Body of pancreas (tissue), 4 donors: Measurements from ENCODE around the gene GTF2E1.

Experiments used
- POLR2A ChIP-seq, 3 donors: fragments of 450-650 bp; IDR thresholded peaks; one replicate each; pipeline ENCODE4 v1.6.1; 2016; ENCODE audit warnings: antibody characterized with exemption in 3 of 3, mild to moderate bottlenecking in 2 of 3
- TF ChIP-seq, protein P1 (sequence below), 7 experiments: fragments of 450-650 bp in 4 of 7; fragments of 200-600 bp in 3 of 7; sonication (generic) in 3 of 7; IDR thresholded peaks; one replicate each; pipeline ENCODE4 v1.5.1; 2016 to 2019; ENCODE audit warnings: antibody characterized with exemption in 7 of 7

DNA sequence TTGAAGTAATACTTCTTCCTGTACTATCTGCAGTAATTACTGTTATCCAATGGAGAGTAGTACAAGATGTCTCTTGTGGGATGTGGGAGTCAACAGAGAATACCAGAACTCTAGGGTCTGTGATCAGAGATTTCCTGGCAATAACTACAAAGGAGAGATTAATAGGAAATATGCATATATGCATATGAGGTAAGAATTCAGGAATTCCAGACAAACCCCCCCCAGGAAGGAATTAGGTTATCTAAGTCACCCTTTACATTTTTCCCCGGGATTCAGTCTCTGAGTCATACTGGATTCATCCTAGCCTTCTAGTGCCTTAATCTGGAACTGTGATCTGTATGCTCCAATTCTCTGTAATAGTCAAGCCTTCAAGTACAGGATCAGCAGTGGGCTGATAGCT, 49.4 kb downstream of the GTF2E1 start:
- TF ChIP-seq, protein P1, sequence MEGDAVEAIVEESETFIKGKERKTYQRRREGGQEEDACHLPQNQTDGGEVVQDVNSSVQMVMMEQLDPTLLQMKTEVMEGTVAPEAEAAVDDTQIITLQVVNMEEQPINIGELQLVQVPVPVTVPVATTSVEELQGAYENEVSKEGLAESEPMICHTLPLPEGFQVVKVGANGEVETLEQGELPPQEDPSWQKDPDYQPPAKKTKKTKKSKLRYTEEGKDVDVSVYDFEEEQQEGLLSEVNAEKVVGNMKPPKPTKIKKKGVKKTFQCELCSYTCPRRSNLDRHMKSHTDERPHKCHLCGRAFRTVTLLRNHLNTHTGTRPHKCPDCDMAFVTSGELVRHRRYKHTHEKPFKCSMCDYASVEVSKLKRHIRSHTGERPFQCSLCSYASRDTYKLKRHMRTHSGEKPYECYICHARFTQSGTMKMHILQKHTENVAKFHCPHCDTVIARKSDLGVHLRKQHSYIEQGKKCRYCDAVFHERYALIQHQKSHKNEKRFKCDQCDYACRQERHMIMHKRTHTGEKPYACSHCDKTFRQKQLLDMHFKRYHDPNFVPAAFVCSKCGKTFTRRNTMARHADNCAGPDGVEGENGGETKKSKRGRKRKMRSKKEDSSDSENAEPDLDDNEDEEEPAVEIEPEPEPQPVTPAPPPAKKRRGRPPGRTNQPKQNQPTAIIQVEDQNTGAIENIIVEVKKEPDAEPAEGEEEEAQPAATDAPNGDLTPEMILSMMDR (IDR thresholded peaks at IDR 0.05), result no peak
- no peak for TF ChIP-seq POLR2A (IDR thresholded peaks at IDR 0.05)
